Kidney epithelial cell (primary cell): ENCODE measurements around the gene NELFCD. TPM values are rescaled to one million over a fixed set of nuclear protein-coding genes. Genes with fewer than 3 reads are reported as not detected.

Experiments used
- DNase-seq: peaks from one replicate; pipeline ENCODE4 v3.0.0-alpha.2; 2010; ENCODE audit warnings: low read depth
- H3K27me3 ChIP-seq: 2 replicates; pipeline ENCODE4 v1.6.0; 2011; ENCODE audit warnings: low read length; ENCODE audit not compliant: control insufficient read depth, insufficient read depth
- H3K36me3 ChIP-seq: 2 replicates; pipeline ENCODE4 v1.5.1; 2011; ENCODE audit warnings: low read length; ENCODE audit not compliant: control insufficient read depth, insufficient read depth
- H3K4me3 ChIP-seq: 2 replicates; pipeline ENCODE4 v1.5.1; 2011; ENCODE audit warnings: low read depth, mild to moderate bottlenecking, control low read depth, low read length
- CTCF ChIP-seq: IDR thresholded peaks from 2 replicates; pipeline ENCODE4 v1.5.1; 2011; ENCODE audit warnings: mild to moderate bottlenecking, moderate library complexity, low read length, control low read depth, inconsistent platforms; ENCODE audit not compliant: insufficient read depth, poor library complexity, severe bottlenecking
- total RNA-seq: library from RNA; depleted of rRNA; stranded (reverse); fragments of >200 nt; gene quantifications from 2 replicates; pipeline ENCODE4 v1.2.3, GENCODE V29; 2015

Gene NELFCD
- total RNA-seq, 1 donor from 2014 or later = 43.7 TPM

- DNase-seq = no peak
- H3K27me3 ChIP-seq = no peaks in the 10 kb centered on the region
- no peak for TF ChIP-seq CTCF
- no peak overlapping the region for H3K4me3 ChIP-seq
- no peaks in the 10 kb centered on the region for H3K36me3 ChIP-seq
These were observed 5.4 kb downstream of the NELFCD start for GRCh38 chr20:58986286-58986967.

GRCh38 chr20:58986968-58987517 lies 6.0 kb downstream of the NELFCD start:
- H3K36me3 ChIP-seq = no peaks in the 10 kb centered on the region
- no peak overlapping the region for H3K4me3 ChIP-seq
- no peak for TF ChIP-seq CTCF
- no peak for DNase-seq
- H3K27me3 ChIP-seq = no peaks in the 10 kb centered on the region

GRCh38 chr20:58987790-58988564 lies 6.9 kb downstream of the NELFCD start:
- DNase-seq = no peak
- Histone ChIP-seq H3K4me3 (no peak overlapping the region), H3K36me3 (peaks cover 1% of the 10 kb centered on the region), H3K27me3 (no peaks in the 10 kb centered on the region)
- no peak for TF ChIP-seq CTCF

GRCh38 chr20:58988565-58988882 lies 7.5 kb downstream of the NELFCD start:
- no peak for TF ChIP-seq CTCF
- H3K27me3 ChIP-seq = no peaks in the 10 kb centered on the region
- no peak overlapping the region for H3K4me3 ChIP-seq
- peaks cover 1% of the 10 kb centered on the region for H3K36me3 ChIP-seq
- no peak for DNase-seq

GRCh38 chr20:58989196-58989595 lies 8.1 kb downstream of the NELFCD start:
- Histone ChIP-seq H3K36me3 (peaks cover 1% of the 10 kb centered on the region), H3K4me3 (no peak overlapping the region), H3K27me3 (no peaks in the 10 kb centered on the region)
- TF ChIP-seq CTCF = no peak
- DNase-seq = no peak
